GM19324 (cell line): ENCODE data around the gene IGFBP7.

Source experiments
- ATAC-seq: cut with Tn5 transposase; IDR thresholded peaks from one replicate; pipeline ENCODE4 v1.9.1; 2021; ENCODE audit warnings: mild to moderate bottlenecking, moderate library complexity; ENCODE audit not compliant: unreplicated experiment, low FRiP score

The IGFBP7 gene

GRCh38 chr4:57109847-57110639 is at the start of gene IGFBP7:
IGFBP7 (minus strand) TSS chr4:57110385; CDS start chr4:57110351, 34 bp downstream.
- ATAC-seq, result peak; percentile 49

GRCh38 chr4:57159866-57160265 is 49.7 kb upstream of the IGFBP7 start:
- no peak for ATAC-seq

GRCh38 chr4:57158762-57159161 is 48.6 kb upstream of the IGFBP7 start:
- no peak for ATAC-seq

- no peak for ATAC-seq
These were observed 48.0 kb upstream of the IGFBP7 start for GRCh38 chr4:57158221-57158620.

GRCh38 chr4:57157596-57158137 is 47.5 kb upstream of the IGFBP7 start:
- ATAC-seq, result no peak

- ATAC-seq, result no peak
These were observed 46.2 kb upstream of the IGFBP7 start for GRCh38 chr4:57156242-57156990.

GRCh38 chr4:57154926-57155325 is 44.7 kb upstream of the IGFBP7 start:
- no peak for ATAC-seq

GRCh38 chr4:57154191-57154590 is 44.0 kb upstream of the IGFBP7 start:
- no peak for ATAC-seq

GRCh38 chr4:57153207-57153606 is 43.0 kb upstream of the IGFBP7 start:
- no peak for ATAC-seq

GRCh38 chr4:57151481-57151880 is 41.3 kb upstream of the IGFBP7 start:
- no peak for ATAC-seq

- ATAC-seq, result no peak
These were observed 39.6 kb upstream of the IGFBP7 start for GRCh38 chr4:57149833-57150232.

GRCh38 chr4:57148831-57149505 is 38.8 kb upstream of the IGFBP7 start:
- no peak for ATAC-seq

- no peak for ATAC-seq
These were observed 38.0 kb upstream of the IGFBP7 start for GRCh38 chr4:57148177-57148576.

- ATAC-seq, result no peak
These were observed 37.3 kb upstream of the IGFBP7 start for GRCh38 chr4:57147335-57148060.

GRCh38 chr4:57146444-57146843 is 36.3 kb upstream of the IGFBP7 start:
- no peak for ATAC-seq

GRCh38 chr4:57144466-57144865 is 34.3 kb upstream of the IGFBP7 start:
- ATAC-seq, result no peak

- ATAC-seq, result no peak
These were observed 29.6 kb upstream of the IGFBP7 start for GRCh38 chr4:57139783-57140182.

- ATAC-seq, result no peak
These were observed 27.1 kb upstream of the IGFBP7 start for GRCh38 chr4:57137261-57137660.

- ATAC-seq, result no peak
These were observed 26.1 kb upstream of the IGFBP7 start for GRCh38 chr4:57136281-57136680.

GRCh38 chr4:57132743-57133137 is 22.6 kb upstream of the IGFBP7 start:
- ATAC-seq, result no peak
